Stimulated activated memory B cell treated with anti-CD40 and anti-IgM and Interleukin-4, amounts not matched to agents 10 μg/mL and 1 μg/mL and 100 μg/mL, for 72 hours (primary cell): ENCODE measurements around the gene IL10RA.
A peak's percentile ranks its signal among the peaks of the same experiment; 100 is the strongest.

Experiments
- ATAC-seq: fragments of 150-1000 bp; cut with Tn5 transposase; 2 replicates; pipeline ENCODE4 v1.10.0; 2021
- H3K27ac Mint-ChIP-seq: one replicate; pipeline ENCODE4 v1.8.0; 2022; ENCODE audit warnings: mild to moderate bottlenecking, mixed read lengths
- H3K27me3 Mint-ChIP-seq: one replicate; pipeline ENCODE4 v1.8.0; 2022; ENCODE audit warnings: mixed read lengths
- H3K36me3 Mint-ChIP-seq: one replicate; pipeline ENCODE4 v1.8.0; 2022; ENCODE audit warnings: mixed read lengths
- H3K4me1 Mint-ChIP-seq: one replicate; pipeline ENCODE4 v1.8.0; 2022; ENCODE audit warnings: mixed read lengths
- H3K4me3 Mint-ChIP-seq: one replicate; pipeline ENCODE4 v1.8.0; 2022; ENCODE audit warnings: mild to moderate bottlenecking, moderate library complexity, mixed read lengths
- H3K9me3 Mint-ChIP-seq: one replicate; pipeline ENCODE4 v1.8.0; 2022; ENCODE audit warnings: mixed read lengths

IL10RA gene

GRCh38 chr11:118050208-118050891 lies 64.2 kb downstream of the IL10RA start:
- no peak for ATAC-seq
- Mint-ChIP-seq H3K4me1 (peaks cover 65% of the 10 kb centered on the region), H3K27me3 (no peaks in the 10 kb centered on the region), H3K4me3 (no peak overlapping the region), H3K27ac (peak overlapping the region; percentile 82), H3K9me3 (no peaks in the 10 kb centered on the region), H3K36me3 (no peaks in the 10 kb centered on the region)
